Small intestine (tissue), 7 donors: Measurements from ENCODE around the gene NRXN3. TPM values are rescaled to one million over a fixed set of nuclear protein-coding genes. Genes with fewer than 3 reads are reported as not detected.
"Not testable (repeated sequence)": the region's sequence is repeated elsewhere in the genome, so short reads cannot be mapped to it uniquely, and the experiment has no call there.

Source experiments
- DNase-seq, 2 donors: peaks; one replicate each; pipeline versions ENCODE4 v3.0.0 to v3.0.0-alpha.2; 2013
- FAIRE-seq: peaks from 2 replicates; lab custom pipeline; 2012; peaks lifted over from hg19 to GRCh38; lab: Jason Lieb, UNC
- H3K27ac ChIP-seq, 3 donors: one replicate each; pipeline ENCODE4 v1.5.1; 2013; ENCODE audit warnings: low read length in 2 of 3, mild to moderate bottlenecking in 2 of 3, control low read depth in 1 of 3, inconsistent platforms in 1 of 3, low read depth in 1 of 3, moderate library complexity in 1 of 3
- H3K27me3 ChIP-seq, 3 donors: one replicate each; pipeline ENCODE4 v1.6.1; 2013; ENCODE audit warnings: low read length in 3 of 3, inconsistent platforms in 1 of 3; ENCODE audit not compliant: control insufficient read depth in 3 of 3, insufficient read depth in 3 of 3
- H3K36me3 ChIP-seq, 3 donors: one replicate each; pipeline ENCODE4 v1.6.1; 2013; ENCODE audit warnings: low read length in 3 of 3, inconsistent platforms in 1 of 3, low read depth in 1 of 3, mild to moderate bottlenecking in 1 of 3, moderate library complexity in 1 of 3; ENCODE audit not compliant: control insufficient read depth in 3 of 3, insufficient read depth in 2 of 3
- H3K4me1 ChIP-seq, 3 donors: one replicate each; pipeline ENCODE4 v1.6.1; 2013; ENCODE audit warnings: low read length in 2 of 3, inconsistent platforms in 1 of 3, low read depth in 1 of 3, mild to moderate bottlenecking in 1 of 3, moderate library complexity in 1 of 3; ENCODE audit not compliant: control insufficient read depth in 3 of 3, insufficient read depth in 2 of 3
- H3K4me3 ChIP-seq, 3 donors: one replicate each; pipeline ENCODE4 v1.5.1; 2013; ENCODE audit warnings: low read length in 3 of 3, control low read depth in 1 of 3, inconsistent platforms in 1 of 3, low read depth in 1 of 3, mild to moderate bottlenecking in 1 of 3, moderate library complexity in 1 of 3
- H3K9me3 ChIP-seq, 2 donors: one replicate each; pipeline ENCODE4 v1.6.1; 2013; ENCODE audit warnings: low read depth in 1 of 2, low read length in 1 of 2; ENCODE audit not compliant: control insufficient read depth in 2 of 2, insufficient read depth in 1 of 2
- WGBS, 3 donors: extraction: QIAGEN DNeasy Blood & Tissue Kit; methylation state at CpG; one replicate each; pipeline ENCODE4 v1.1.7; 2013; 5-methylcytosine and 5-hydroxymethylcytosine counted together
- polyA plus RNA-seq, 4 donors: library from polyadenylated mRNA; stranded (reverse) in 3 of 4; unstranded in 1 of 4; fragments of 200-250 nt in 3 of 4; fragments of 120-200 nt in 1 of 4; gene quantifications; one replicate each; pipeline versions ENCODE4 v1.2.1 to v1.2.3, GENCODE V29; 2013
- donor health status: healthy with polysubstance abuse.
- donor health status: control.
- donor health status: control.
- donor health status: Bipolar disorder and iron deficiency.
- donor health status: healthy.

Gene NRXN3
- polyA plus RNA-seq, 4 donors = 2.3 TPM; not detected in 2

DNA sequence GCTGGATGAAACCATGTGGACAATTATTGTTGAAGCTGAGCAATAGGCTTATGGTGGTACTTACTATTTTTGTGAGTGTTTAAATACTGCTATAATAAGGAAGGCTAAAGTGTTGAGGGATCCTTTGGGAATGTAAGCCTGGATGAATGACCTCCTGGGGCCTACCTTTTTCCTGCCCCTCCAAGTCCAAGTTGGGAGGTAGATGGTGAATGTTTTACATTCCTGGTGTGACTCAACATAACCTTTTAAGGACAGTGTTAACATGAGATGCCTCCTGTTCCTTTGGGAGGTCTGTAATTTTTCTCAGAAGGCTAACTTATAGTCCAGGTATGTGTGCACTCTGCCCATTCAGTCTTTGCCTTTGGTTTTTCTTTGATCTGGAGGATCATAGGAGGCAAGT, 315.9 kb downstream of the NRXN3 start:
- DNase-seq (no peak), FAIRE-seq (no peak)
- Histone ChIP-seq H3K9me3 (no peaks in the 10 kb centered on the region), H3K27me3 (no peaks in the 10 kb centered on the region), H3K36me3 (no peaks in the 10 kb centered on the region), H3K4me3 (no peak overlapping the region), H3K4me1 (peaks cover 0 to 3% (median 0%) of the 10 kb centered on the region in 3 donors), H3K27ac (peak overlapping the region in 1 of 3 donors; percentile 5)

GRCh38 chr14:78486621-78487020, 316.4 kb downstream of the NRXN3 start:
- Histone ChIP-seq H3K27ac (peak overlapping the region in 2 of 3 donors; percentile 5 to 23), H3K9me3 (no peaks in the 10 kb centered on the region), H3K27me3 (no peaks in the 10 kb centered on the region), H3K4me1 (peaks cover 0 to 3% (median 0%) of the 10 kb centered on the region in 3 donors), H3K36me3 (no peaks in the 10 kb centered on the region), H3K4me3 (no peak overlapping the region)
- peak in 1 of 2 donors; percentile 83 for DNase-seq
- 27 to 58% (median 36%) methylated on average over 1 of the region's 1 CpG for WGBS, 3 donors
- FAIRE-seq = no peak

DNA sequence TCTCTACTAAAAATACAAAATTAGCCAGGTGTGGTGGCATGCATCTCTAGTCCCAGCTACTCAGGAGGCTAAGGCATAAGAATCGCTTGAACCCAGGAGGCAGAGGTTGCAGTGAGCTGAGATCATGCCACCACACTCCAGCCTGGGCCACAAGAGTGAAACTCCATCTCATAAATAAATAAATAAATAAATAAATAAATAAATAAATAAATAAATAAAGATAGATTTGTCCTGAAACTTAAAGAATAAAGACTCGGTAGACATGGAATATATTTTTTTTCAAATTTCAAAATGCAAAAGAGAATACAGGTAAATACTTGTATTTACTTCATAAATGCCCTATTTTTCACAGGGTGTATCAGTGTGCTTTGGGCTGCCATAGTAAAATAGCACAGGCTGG, 317.4 kb downstream of the NRXN3 start:
- H3K36me3 ChIP-seq, H3K27me3 ChIP-seq, DNase-seq, H3K9me3 ChIP-seq, H3K4me1 ChIP-seq, H3K27ac ChIP-seq, H3K4me3 ChIP-seq, FAIRE-seq: not testable (repeated sequence)
- WGBS, 3 donors = 46 to 81% (median 54%) methylated on average over 2 of the region's 2 CpGs

DNA sequence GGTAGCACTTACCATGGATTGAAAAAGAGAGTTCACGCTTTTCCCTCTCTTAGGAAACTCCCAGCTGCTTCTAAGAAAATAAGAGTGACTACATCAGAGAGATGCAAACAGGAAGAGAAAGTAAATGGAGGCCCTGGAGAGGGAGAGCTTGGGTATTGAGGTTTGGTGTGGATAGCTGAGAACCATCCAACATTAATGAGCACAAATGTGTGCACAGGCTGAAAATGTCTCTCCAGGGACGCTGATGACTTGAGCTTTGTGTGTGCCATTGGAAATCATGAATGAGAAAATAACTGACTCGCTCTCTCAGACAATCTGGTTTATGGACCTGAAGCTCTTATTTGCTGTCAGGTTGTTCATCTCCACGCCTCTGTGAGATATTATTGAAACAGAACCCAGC, 318.8 kb downstream of the NRXN3 start:
- no peaks in the 10 kb centered on the region for H3K27me3 ChIP-seq
- H3K9me3 ChIP-seq = no peaks in the 10 kb centered on the region
- no peak overlapping the region for H3K27ac ChIP-seq
- H3K4me1 ChIP-seq = peaks cover 0 to 3% (median 0%) of the 10 kb centered on the region in 3 donors
- WGBS, 3 donors = 81 to 92% (median 87%) methylated on average over 4 of the region's 4 CpGs
- FAIRE-seq (no peak), DNase-seq (no peak)
- no peak overlapping the region for H3K4me3 ChIP-seq
- no peaks in the 10 kb centered on the region for H3K36me3 ChIP-seq

DNA sequence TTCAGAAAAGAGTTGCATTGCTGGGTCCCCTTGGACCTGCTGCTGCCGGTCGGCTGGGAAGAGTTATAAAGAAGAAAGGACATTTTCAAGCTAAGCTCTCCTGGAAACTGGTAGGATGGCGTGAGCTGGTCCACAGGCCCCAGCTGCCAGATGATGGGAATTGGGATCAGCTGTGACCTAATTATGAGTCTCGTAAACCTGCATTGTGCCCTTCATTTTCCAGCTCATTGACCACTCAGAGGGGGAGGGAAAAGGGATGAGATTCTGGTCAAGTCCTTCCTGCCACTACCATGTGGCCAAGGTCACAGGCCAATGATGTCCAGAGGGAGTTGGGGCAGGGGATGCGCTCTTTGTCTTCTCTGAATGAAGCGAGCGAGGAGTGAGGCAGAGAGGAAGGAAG, 320.9 kb downstream of the NRXN3 start:
- Histone ChIP-seq H3K27me3 (no peaks in the 10 kb centered on the region), H3K36me3 (no peaks in the 10 kb centered on the region), H3K4me3 (no peak overlapping the region), H3K4me1 (peaks cover 0 to 3% (median 0%) of the 10 kb centered on the region in 3 donors), H3K27ac (no peak overlapping the region), H3K9me3 (no peaks in the 10 kb centered on the region)
- 81 to 87% (median 86%) methylated on average over 7 of the region's 7 CpGs for WGBS, 3 donors
- FAIRE-seq (no peak), DNase-seq (no peak)

GRCh38 chr14:78498062-78498595, 328.0 kb downstream of the NRXN3 start:
- no peak overlapping the region for H3K27ac ChIP-seq
- H3K4me1 ChIP-seq = no peaks in the 10 kb centered on the region
- DNase-seq (no peak), FAIRE-seq (no peak)
- no peaks in the 10 kb centered on the region for H3K27me3 ChIP-seq
- 83 to 94% (median 87%) methylated on average over 2 of the region's 2 CpGs for WGBS, 3 donors
- H3K4me3 ChIP-seq = no peak overlapping the region
- H3K9me3 ChIP-seq = peaks cover 0 to 4% of the 10 kb centered on the region in 2 donors
- H3K36me3 ChIP-seq = no peaks in the 10 kb centered on the region

- WGBS, 3 donors = 72 to 80% (median 73%) methylated on average over 4 of the region's 4 CpGs
Observed at GRCh38 chr14:78501909-78502308, 331.7 kb downstream of the NRXN3 start.

GRCh38 chr14:78508023-78508422, 337.9 kb downstream of the NRXN3 start:
- H3K4me3 ChIP-seq = no peak overlapping the region
- no peaks in the 10 kb centered on the region for H3K4me1 ChIP-seq
- H3K9me3 ChIP-seq = no peaks in the 10 kb centered on the region
- H3K27me3 ChIP-seq = no peaks in the 10 kb centered on the region
- 87 to 91% (median 87%) methylated on average over 4 of the region's 4 CpGs for WGBS, 3 donors
- no peak for DNase-seq
- no peak for FAIRE-seq
- no peaks in the 10 kb centered on the region for H3K36me3 ChIP-seq
- H3K27ac ChIP-seq = no peak overlapping the region

More at GRCh38 chr14:78501909-78502308, 331.7 kb downstream of the NRXN3 start:
- no peaks in the 10 kb centered on the region for H3K4me1 ChIP-seq
- DNase-seq (no peak), FAIRE-seq (no peak)
- no peaks in the 10 kb centered on the region for H3K36me3 ChIP-seq
- H3K27me3 ChIP-seq = no peaks in the 10 kb centered on the region
- peaks cover 0 to 4% of the 10 kb centered on the region in 2 donors for H3K9me3 ChIP-seq
- no peak overlapping the region for H3K27ac ChIP-seq
- no peak overlapping the region for H3K4me3 ChIP-seq

GRCh38 chr14:78509516-78509915, 339.3 kb downstream of the NRXN3 start:
- Histone ChIP-seq H3K36me3 (no peaks in the 10 kb centered on the region), H3K9me3 (no peaks in the 10 kb centered on the region), H3K4me1 (no peaks in the 10 kb centered on the region), H3K27ac (no peak overlapping the region), H3K4me3 (no peak overlapping the region), H3K27me3 (no peaks in the 10 kb centered on the region)
- FAIRE-seq = no peak
- peak in 1 of 2 donors; percentile 50 for DNase-seq
- 47 to 88% (median 71%) methylated on average over 2 of the region's 2 CpGs for WGBS, 3 donors
